Pancreas (tissue), 10 donors: ENCODE measurements around the gene USP17L20. TPM values are rescaled to one million over a fixed set of nuclear protein-coding genes. Genes with fewer than 3 reads are reported as not detected.
"Not testable (repeated sequence)": the region's sequence is repeated elsewhere in the genome, so short reads cannot be mapped to it uniquely, and the experiment has no call there.

Experiments used
- ATAC-seq, 4 donors: fragments of 200-7000 bp; cut with Tn5 transposase; one replicate each; pipeline versions ENCODE4 v1.8.0 to v1.9.1; 2020; ENCODE audit warnings: mild to moderate bottlenecking in 4 of 4, moderate library complexity in 4 of 4
- DNase-seq, 6 donors: peaks; one replicate each; pipeline ENCODE4 v3.0.0-alpha.2; 2020
- FAIRE-seq: peaks from 2 replicates; lab custom pipeline; 2012; peaks lifted over from hg19 to GRCh38; lab: Jason Lieb, UNC
- H3K27ac ChIP-seq, 4 donors: fragments of 200-600 bp; sonication (generic); 1 replicate in 3 of 4; 2 replicates in 1 of 4; pipeline versions ENCODE4 v1.5.0 to v1.8.0; 2020
- H3K27me3 ChIP-seq, 4 donors: fragments of 200-600 bp; one replicate each; pipeline ENCODE4 v1.8.0; 2021
- H3K36me3 ChIP-seq, 3 donors: fragments of 200-600 bp; sonication (generic) in 1 of 3; one replicate each; pipeline versions ENCODE4 v1.5.0 to v1.8.0; 2020 to 2021
- H3K4me1 ChIP-seq, 3 donors: fragments of 200-600 bp; one replicate each; pipeline ENCODE4 v1.8.0; 2021
- H3K4me3 ChIP-seq, 4 donors: fragments of 200-600 bp; sonication (generic) in 2 of 4; one replicate each; pipeline versions ENCODE4 v1.5.0 to v1.8.0; 2020 to 2021
- H3K9me3 ChIP-seq, 4 donors: fragments of 200-600 bp; one replicate each; pipeline ENCODE4 v1.8.0; 2021
- WGBS, 2 donors: extraction: QIAGEN DNeasy Blood & Tissue Kit; methylation state at CpG; one replicate each; pipeline ENCODE4 v1.1.7; 2013; 5-methylcytosine and 5-hydroxymethylcytosine counted together
- intact Hi-C, 3 donors: fragments of 100-400 bp; cut with DNase I; formaldehyde crosslinking; loops; one replicate each; pipeline versions ENCODE4 v1.11.1 to v1.14.2; 2022
- polyA plus RNA-seq, 2 donors: library from polyadenylated mRNA; stranded (reverse); fragments of 200-250 nt; gene quantifications; one replicate each; pipeline ENCODE4 v1.2.3, GENCODE V29; 2013
- total RNA-seq, 6 donors: library from RNA; stranded (reverse); fragmentation: NEBNext Ultra II Directional in 4 of 6; extraction: Animal tissue kit (Norgen Biotek cat#: 25700) in 4 of 6; gene quantifications; one replicate each; pipeline versions ENCODE4 v1.2.1 to v1.2.4, GENCODE V29; 2021 to 2023
- donor health status: healthy with polysubstance abuse.
- donor health status: DM: no; HTN: no; CAD: no; lungs with moderate emphysema.
- donor health status: DM: no; HTN: no; CAD: no.
- donor health status: control.
- donor health status: control.
- donor health status: Bipolar disorder and iron deficiency.
- donor health status: DM: yes; HTN: yes; CAD: no.
- donor health status: DM: no; HTN: no; CAD: no.
- donor health status: DM: no; HTN: no; CAD: no.
- donor health status: DM: yes; HTN: yes; CAD: no.

Gene USP17L20
- total and polyA plus RNA-seq, 8 donors: not detected

GRCh38 chr4:9253078-9253477, 4.8 kb upstream of the USP17L20 start, which contains the start of gene USP17L19:
TSS of gene USP17L19 (plus strand) at chr4:9253378. CDS start at chr4:9253378, 0 bp downstream.
- ATAC-seq, intact Hi-C loops, H3K36me3 ChIP-seq, H3K9me3 ChIP-seq, H3K27ac ChIP-seq, DNase-seq, FAIRE-seq, H3K27me3 ChIP-seq, H3K4me3 ChIP-seq, H3K4me1 ChIP-seq: not testable (repeated sequence)
- no CpG with 5 or more reads among the region's 13 CpGs for WGBS, 2 donors

DNA sequence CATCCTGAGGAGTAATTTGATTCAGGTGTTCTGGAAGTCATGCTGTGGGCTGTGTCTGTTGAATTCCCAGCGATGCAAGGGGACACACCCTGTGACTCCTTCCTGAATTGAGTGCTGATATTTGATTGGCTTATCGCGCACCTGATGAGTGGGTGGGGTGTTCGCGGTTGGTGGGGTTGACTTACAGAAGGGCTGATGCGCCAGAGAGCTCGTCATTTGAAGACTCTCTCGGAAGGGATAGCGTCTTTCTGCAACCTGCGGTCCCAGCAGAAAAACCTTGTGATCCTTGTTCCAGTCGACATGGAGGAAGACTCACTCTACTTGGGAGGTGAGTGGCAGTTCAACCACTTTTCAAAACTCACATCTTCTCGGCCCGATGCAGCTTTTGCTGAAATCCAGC, 4.6 kb downstream of the USP17L20 start, which contains the start of gene USP17L21:
TSS of gene USP17L21 (plus strand) at position 301 of the 400 bp plus-strand sequence. CDS start at position 301, 0 bp downstream.
- FAIRE-seq, H3K36me3 ChIP-seq, H3K9me3 ChIP-seq, DNase-seq, H3K27ac ChIP-seq, intact Hi-C loops, H3K4me1 ChIP-seq, ATAC-seq, H3K4me3 ChIP-seq, H3K27me3 ChIP-seq: not testable (repeated sequence)
- WGBS, 2 donors: no CpG with 5 or more reads among the region's 13 CpGs

GRCh38 chr4:9267319-9267718, 9.4 kb downstream of the USP17L20 start, which contains the start of gene USP17L22:
TSS of gene USP17L22 (plus strand) at chr4:9267619. CDS start at chr4:9267619, 0 bp downstream.
- DNase-seq, H3K4me1 ChIP-seq, H3K36me3 ChIP-seq, FAIRE-seq, H3K27me3 ChIP-seq, H3K27ac ChIP-seq, H3K9me3 ChIP-seq, H3K4me3 ChIP-seq, intact Hi-C loops, ATAC-seq: not testable (repeated sequence)
- no CpG with 5 or more reads among the region's 15 CpGs for WGBS, 2 donors

- ATAC-seq, H3K27ac ChIP-seq, H3K27me3 ChIP-seq, H3K36me3 ChIP-seq, FAIRE-seq, H3K4me1 ChIP-seq, H3K9me3 ChIP-seq, intact Hi-C loops, H3K4me3 ChIP-seq: not testable (repeated sequence)
- 66 to 77% methylated on average over 5 of the region's 10 CpGs for WGBS, 2 donors
- DNase-seq: peak; percentile 2 to 87 (median 31)
Measured at GRCh38 chr4:9271719-9272118, 13.8 kb downstream of the USP17L20 start.

Other genes with a start within 250 kb of the USP17L20 start
- gene FAM90A26, start 87.7 kb upstream of the USP17L20 start, total RNA-seq: not detected
- gene FAM90A26, start 87.7 kb upstream of the USP17L20 start, polyA plus RNA-seq: not detected
- not detected for gene USP17L10, start 47.5 kb upstream of the USP17L20 start, total RNA-seq
- not detected for gene USP17L10, start 47.5 kb upstream of the USP17L20 start, polyA plus RNA-seq
- gene USP17L11, start 42.7 kb upstream of the USP17L20 start, total RNA-seq: under 1 TPM in 1 of 6 donors, not detected in 5; 0.09 TPM
- not detected for gene USP17L11, start 42.7 kb upstream of the USP17L20 start, polyA plus RNA-seq
- not detected for gene USP17L12, start 38.0 kb upstream of the USP17L20 start, total RNA-seq
- gene USP17L12, start 38.0 kb upstream of the USP17L20 start, polyA plus RNA-seq: not detected
- not detected for gene USP17L13, start 33.2 kb upstream of the USP17L20 start, total RNA-seq
- gene USP17L13, start 33.2 kb upstream of the USP17L20 start, polyA plus RNA-seq: not detected
- gene USP17L15, start 23.7 kb upstream of the USP17L20 start, total RNA-seq: not detected
- gene USP17L15, start 23.7 kb upstream of the USP17L20 start, polyA plus RNA-seq: under 1 TPM in 1 of 2 donors, not detected in 1; 0.07 TPM
- not detected for gene USP17L17, start 14.2 kb upstream of the USP17L20 start, total RNA-seq
- gene USP17L17, start 14.2 kb upstream of the USP17L20 start, polyA plus RNA-seq: not detected
- not detected for gene USP17L18, start 9.5 kb upstream of the USP17L20 start, total RNA-seq
- gene USP17L18, start 9.5 kb upstream of the USP17L20 start, polyA plus RNA-seq: not detected
- gene USP17L19, start 4.7 kb upstream of the USP17L20 start, total RNA-seq: not detected
- gene USP17L19, start 4.7 kb upstream of the USP17L20 start, polyA plus RNA-seq: not detected
- not detected for gene USP17L21, start 4.7 kb downstream of the USP17L20 start, total RNA-seq
- not detected for gene USP17L21, start 4.7 kb downstream of the USP17L20 start, polyA plus RNA-seq
- not detected for gene USP17L22, start 9.5 kb downstream of the USP17L20 start, total RNA-seq
- not detected for gene USP17L22, start 9.5 kb downstream of the USP17L20 start, polyA plus RNA-seq
- not detected for gene USP17L24, start 67.0 kb downstream of the USP17L20 start, total RNA-seq
- gene USP17L24, start 67.0 kb downstream of the USP17L20 start, polyA plus RNA-seq: not detected
- not detected for gene USP17L25, start 71.8 kb downstream of the USP17L20 start, total RNA-seq
- not detected for gene USP17L25, start 71.8 kb downstream of the USP17L20 start, polyA plus RNA-seq
- not detected for gene USP17L26, start 76.5 kb downstream of the USP17L20 start, total RNA-seq
- gene USP17L26, start 76.5 kb downstream of the USP17L20 start, polyA plus RNA-seq: not detected
- gene USP17L5, start 81.3 kb downstream of the USP17L20 start, total RNA-seq: not detected
- not detected for gene USP17L5, start 81.3 kb downstream of the USP17L20 start, polyA plus RNA-seq
- not detected for gene USP17L27, start 86.0 kb downstream of the USP17L20 start, total RNA-seq
- gene USP17L27, start 86.0 kb downstream of the USP17L20 start, polyA plus RNA-seq: not detected
- not detected for gene USP17L28, start 90.8 kb downstream of the USP17L20 start, total RNA-seq
- not detected for gene USP17L28, start 90.8 kb downstream of the USP17L20 start, polyA plus RNA-seq
- not detected for gene USP17L29, start 95.5 kb downstream of the USP17L20 start, total RNA-seq
- gene USP17L29, start 95.5 kb downstream of the USP17L20 start, polyA plus RNA-seq: not detected
- not detected for gene USP17L30, start 105.0 kb downstream of the USP17L20 start, total RNA-seq
- gene USP17L30, start 105.0 kb downstream of the USP17L20 start, polyA plus RNA-seq: not detected
- not detected for gene DEFB131A, start 186.3 kb downstream of the USP17L20 start, total RNA-seq
- not detected for gene DEFB131A, start 186.3 kb downstream of the USP17L20 start, polyA plus RNA-seq